ENCODE data around the gene LYVE1.
"Not testable (repeated sequence)": the region's sequence is repeated elsewhere in the genome, so short reads cannot be mapped to it uniquely, and the experiment has no call there.

LYVE1 gene, protein sequence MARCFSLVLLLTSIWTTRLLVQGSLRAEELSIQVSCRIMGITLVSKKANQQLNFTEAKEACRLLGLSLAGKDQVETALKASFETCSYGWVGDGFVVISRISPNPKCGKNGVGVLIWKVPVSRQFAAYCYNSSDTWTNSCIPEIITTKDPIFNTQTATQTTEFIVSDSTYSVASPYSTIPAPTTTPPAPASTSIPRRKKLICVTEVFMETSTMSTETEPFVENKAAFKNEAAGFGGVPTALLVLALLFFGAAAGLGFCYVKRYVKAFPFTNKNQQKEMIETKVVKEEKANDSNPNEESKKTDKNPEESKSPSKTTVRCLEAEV

DNA sequence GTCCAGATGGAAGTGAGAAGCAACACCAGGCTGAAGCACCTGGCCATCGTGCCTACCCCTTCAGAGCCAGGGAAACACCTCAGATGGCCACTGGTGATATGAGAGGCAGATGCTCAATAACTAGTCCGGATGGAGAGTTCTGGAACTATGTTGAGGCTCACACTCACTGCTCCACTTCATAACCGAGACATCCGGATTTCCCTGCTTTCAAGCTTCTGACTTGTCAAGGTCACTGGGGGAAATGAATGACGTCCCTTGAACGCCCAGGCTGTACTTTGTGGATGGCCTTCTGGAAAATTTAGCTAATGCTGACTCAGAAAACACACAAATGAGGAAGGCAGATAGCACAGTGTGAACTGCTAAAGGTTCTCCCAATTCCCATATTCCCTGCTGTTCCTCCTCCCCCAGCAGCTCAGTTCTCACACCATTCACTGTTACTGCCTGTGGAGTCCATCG is at the start of gene LYVE1:
Gene LYVE1 (minus strand): TSS at position 180 of the 456 bp plus-strand sequence. CDS start 133 bp downstream, at position 47.
- DNase-seq (ENCODE audit: low spot score) (no peak), FAIRE-seq (no peak)

DNA sequence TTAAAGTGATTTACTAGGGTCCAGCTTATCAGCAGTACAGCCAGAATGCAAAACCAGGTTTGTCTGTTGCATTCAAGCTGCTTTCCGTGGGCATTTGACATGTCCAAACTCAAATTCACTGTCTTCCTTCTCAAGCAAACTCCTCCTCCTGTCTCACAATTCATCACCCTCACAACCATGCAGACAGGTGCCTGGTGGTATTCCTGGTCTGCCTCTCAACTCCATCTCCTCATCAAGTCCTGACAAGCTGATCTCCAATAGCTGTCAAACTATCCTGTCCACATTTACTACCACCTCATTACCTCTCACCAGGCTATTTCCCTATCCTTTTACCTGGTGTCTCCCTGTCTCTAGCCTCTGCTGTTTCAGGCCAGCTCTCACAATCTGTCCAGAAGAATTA is 49.1 kb upstream of the LYVE1 start:
- no peak for FAIRE-seq
- no peak for DNase-seq (ENCODE audit: low spot score)

DNA sequence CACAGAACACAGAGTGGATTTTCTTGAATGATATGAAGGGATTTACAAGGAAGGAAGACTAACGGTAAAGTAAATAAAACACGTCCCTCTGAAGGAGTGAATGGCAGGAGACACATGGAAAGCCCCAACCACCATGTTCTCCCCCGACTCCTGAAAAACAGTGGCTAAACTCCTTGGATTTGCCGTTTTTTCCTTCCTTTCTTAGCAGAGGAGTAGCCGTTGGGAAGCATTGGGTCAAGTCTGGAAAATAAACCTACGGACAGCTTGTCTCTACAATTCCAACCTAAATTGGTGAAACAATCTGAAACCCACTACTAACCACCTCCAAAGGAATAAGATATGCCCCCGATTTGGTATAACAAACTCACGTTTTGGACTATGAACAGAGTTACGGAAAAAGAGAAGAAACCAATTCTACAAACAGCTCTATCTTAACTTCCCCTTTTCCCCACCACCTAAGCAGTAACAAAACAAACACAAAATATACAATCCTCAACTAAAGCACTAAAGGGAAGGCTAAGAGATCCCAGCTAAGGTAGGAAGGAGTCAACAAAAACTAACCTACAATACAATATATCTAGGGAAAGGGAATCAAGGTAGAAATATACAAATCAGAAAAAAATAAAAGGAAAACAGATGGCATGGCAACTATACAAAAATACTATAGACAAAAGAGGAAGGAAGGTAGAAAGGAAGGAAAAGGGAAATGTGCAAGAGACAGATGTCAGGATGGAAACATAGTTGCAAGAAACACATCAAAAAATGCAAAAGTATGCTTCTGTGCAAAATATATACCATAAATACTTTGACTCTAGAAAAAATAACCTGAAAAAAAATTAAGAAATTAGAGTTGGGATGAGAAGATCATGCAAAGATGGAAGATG is 43.8 kb upstream of the LYVE1 start:
- no peak for FAIRE-seq

DNA sequence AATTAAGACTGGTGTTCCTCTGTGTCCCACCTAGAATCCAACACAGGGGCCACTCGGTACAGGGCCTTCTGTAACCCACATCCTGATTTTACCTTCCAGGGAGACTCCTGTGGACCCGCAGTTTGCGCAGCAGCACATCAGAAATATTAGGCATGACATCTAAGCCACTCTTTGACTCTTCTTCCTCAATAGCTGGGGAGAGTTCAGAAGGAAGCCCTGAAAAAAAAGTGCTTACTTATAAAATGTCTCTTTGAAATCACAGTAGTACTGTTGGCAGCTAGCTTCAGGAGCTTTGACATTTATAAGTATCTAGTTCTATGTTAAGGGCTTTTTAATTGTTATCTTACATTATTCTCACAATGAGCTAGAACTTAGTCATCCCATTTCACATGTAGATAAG is 41.2 kb upstream of the LYVE1 start:
- FAIRE-seq: no peak

More for the DNA sequence above, 43.8 kb upstream of the LYVE1 start:
- DNase-seq (ENCODE audit: low spot score): no peak

DNA sequence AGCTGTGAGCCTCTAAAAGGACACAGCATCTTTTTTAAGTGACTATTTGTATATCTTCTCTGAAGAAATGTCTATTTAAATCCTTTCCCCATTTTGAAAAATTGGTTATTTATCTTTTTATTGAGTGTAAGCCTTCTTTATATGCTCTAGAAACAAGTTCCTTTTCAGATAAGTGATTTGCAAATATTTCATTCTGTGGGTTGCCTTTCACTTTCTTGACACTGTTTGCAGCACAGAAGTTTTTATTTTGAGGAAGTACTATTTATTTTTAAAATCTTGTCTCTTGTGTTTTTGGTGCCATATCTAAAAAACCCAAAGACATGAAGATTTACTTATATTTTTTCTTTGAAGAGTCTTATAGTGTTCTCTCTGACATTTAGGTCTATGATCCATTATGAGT is 40.1 kb upstream of the LYVE1 start:
- no peak for DNase-seq (ENCODE audit: low spot score)
- no peak for FAIRE-seq

More for the DNA sequence above, 41.2 kb upstream of the LYVE1 start:
- DNase-seq (ENCODE audit: low spot score): no peak

DNA sequence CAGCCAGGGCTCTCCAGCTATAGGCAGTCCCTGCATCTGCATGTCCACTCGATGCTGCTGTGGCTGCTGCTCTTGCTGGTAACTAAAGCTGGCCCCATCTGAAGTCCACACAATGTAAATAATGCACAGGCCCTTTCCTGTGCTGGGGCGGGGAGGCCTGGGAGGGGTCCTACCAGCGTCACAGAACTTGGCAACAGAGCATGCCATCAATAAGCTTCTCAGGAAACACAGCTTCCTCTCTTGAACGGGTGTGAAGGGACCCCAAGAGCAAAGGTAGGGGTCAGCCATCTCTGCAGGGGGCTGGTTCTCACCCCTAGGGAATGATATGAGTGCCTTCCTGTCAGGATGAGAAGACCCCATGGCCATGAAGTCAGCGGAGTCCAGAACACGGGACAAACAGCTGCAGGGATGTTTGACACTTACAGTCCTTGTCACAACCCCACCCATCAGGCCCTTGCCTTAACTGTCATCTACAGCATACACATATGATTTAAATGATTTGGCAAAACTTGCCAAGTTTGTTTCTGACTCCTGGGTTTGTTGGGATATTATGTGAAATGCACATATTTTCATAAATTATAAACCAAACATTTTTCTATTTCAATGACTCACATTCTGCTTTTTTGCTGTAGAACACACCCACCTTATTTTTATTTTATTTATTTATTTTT is 39.1 kb upstream of the LYVE1 start:
- no peak for FAIRE-seq
- DNase-seq (ENCODE audit: low spot score): no peak

DNA sequence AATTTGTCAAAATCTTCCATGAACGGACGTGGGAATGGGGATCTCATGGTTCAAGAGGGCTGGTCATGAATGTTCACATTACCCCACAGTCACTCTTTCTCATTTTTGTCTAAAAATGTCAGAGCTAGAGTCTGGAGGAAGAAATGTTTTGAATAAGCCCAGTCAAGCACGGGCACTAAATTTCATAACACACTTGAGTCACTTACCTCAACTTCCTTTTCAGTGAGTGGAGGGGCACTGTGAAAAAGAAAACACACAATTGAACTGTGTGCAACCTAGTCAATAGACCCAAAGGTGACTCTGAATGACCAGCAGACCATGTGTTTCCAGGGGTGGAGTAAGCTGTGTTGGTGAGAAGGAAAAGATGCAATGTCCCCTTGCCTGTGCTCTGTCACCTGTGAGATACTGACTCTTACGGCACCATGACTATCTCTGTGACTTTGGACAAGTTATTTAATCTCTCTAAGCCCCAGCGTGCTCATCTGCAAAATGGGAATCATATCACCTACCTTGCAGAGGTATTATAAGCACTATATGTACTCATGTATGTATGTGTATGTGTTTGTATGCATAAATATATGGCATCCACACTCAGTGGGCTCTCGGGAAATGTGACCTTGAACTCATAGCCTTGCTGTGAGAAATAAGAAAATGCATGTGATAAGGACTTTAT is 38.2 kb upstream of the LYVE1 start:
- DNase-seq (ENCODE audit: low spot score) (no peak), FAIRE-seq (no peak)

DNA sequence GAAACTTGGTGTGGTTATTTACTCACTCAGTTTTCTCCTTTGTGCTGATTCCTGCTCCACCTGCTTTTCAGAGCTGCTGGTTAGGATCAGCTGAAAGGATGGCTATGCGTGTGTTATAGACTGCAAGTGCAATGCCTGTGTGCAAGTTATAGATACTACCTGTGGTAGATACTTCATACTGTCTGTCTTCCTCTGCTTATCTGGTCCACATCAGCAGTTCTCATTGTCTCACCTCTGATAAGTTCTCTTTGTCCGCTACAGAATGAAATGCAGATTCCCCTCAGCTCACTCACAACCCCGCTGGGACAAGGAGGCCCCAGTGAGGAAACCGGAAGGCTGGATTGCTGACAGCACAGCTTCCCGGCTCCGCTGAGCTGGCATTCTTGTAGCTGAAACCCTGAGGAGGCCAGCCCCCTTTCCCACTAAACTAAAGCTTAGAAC is 37.5 kb upstream of the LYVE1 start:
- no peak for FAIRE-seq
- no peak for DNase-seq (ENCODE audit: low spot score)

DNA sequence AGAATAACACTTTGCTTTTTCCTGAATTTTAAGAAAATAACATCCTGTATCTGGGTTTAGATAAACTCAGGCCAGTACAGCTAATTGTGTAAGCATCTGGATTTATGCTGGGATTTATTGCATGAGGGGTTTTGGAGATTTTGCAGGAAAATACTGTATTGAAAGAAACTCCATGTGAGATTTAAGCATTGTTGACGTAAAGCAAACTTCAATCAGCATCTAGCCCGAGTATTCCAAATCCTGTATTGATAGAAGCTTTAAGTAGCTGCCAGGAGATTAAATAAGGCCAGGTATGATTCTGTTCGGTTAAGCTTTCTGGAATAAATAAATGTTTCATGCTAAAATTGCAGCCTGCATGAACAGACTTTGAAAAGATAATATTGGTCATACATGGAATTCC is 36.3 kb upstream of the LYVE1 start:
- FAIRE-seq: no peak
- DNase-seq (ENCODE audit: low spot score): no peak

DNA sequence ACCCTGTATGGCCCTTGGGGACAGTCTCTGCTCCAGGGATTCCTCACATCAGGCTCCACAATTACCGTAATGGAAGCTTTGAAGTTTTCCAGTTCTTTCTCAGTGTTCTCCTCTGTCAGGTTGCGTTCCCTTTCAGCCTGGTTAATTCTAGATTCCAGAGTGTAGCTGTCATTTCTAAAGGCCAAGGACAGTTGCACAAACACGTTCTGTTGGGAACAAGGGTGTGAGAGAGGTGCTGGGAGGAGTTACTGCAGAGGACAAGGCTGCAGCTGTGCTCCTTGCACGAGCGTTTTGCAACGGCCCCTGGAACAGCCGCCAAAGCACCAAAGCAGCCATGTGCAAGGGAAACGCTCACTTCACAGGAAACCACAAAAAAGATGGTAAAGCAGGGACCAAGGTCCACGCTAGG is 35.9 kb upstream of the LYVE1 start:
- DNase-seq (ENCODE audit: low spot score) (no peak), FAIRE-seq (no peak)

DNA sequence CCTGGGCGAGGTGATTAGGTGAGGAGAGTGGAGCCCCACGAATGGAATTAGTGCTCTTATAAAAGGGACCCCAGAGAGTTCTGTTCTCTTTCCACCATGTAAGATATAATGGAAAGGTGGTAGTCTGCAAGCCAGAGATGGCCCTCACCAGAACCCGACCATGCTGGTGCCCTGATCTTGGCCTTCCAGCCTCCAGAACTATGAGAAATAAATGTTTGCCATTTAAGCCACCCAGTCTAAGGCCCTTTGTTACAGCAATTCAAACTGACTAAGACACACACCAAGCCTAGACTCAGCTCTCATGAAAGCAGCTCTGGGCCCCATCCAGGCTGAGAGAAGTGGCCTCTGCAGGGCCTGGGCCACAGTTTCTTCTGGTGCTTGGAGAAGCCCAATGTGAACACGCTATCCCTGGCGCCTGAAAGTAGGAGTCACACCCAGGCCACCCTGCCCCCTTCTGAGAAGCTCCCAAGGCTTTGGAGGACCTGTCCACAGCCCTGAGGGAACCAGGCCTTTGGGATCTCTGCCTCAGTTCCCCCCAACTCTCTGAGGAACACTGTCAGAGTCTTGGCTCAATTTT is 35.3 kb upstream of the LYVE1 start:
- DNase-seq (ENCODE audit: low spot score) (no peak), FAIRE-seq (no peak)

DNA sequence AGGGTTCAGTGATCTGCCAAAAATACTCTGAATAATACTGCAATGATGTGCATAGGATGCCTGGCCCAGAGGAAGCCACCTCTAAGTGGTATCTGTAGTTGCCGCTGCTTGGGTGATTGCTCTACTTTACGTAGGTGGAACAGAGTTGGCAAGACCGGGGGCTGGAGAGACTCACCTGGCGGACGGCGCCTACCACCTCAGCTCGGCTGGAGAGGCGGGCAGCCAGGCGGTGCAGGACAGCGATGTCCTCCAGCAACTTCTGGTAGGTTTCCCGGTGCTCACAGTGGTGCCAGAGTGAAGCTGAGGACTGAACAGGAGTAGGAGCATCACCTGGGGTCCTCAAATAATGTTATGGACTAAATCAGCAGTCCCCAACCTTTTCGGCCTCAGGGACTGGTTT is 34.5 kb upstream of the LYVE1 start:
- DNase-seq (ENCODE audit: low spot score): no peak
- FAIRE-seq: no peak

DNA sequence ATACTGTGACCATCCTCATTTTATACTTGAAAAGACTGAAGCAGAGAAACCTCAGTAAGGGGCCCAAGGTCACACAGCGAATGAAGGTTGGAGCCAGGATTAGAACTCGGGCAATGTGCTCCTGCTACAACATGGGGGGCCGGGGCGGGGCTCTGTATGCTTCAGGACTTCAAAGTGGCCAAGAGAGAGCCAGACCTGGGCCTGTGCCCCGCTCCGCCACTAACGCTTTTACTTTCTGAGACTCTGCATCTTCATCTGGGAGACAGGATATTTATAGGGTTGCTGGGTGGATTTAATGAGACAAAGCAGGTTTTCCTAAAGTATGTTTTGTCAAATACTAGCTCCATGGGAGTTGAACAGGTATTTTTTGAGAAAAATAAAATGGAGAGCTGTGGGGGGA is 33.9 kb upstream of the LYVE1 start:
- DNase-seq (ENCODE audit: low spot score) (no peak), FAIRE-seq (no peak)

DNA sequence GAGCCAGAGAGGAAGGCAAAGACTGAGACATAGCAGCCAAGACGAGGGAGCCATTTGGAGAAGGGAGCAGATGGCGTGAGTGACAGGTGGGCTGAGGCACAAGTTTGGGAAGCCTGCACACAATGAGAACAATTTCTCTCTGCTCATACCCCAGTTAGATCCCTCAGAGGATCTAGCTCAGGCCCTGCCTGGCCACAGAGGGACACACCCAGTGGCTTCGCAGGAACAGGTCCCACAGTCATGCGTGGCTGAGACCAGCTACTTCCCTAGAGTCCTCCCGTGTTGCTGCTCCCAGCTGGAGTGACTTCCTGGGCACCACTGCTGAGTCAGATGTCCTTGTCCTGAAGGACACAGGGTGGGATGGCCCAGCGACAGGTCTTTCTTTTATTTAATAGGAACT is 33.4 kb upstream of the LYVE1 start:
- FAIRE-seq (no peak), DNase-seq (ENCODE audit: low spot score) (no peak)

DNA sequence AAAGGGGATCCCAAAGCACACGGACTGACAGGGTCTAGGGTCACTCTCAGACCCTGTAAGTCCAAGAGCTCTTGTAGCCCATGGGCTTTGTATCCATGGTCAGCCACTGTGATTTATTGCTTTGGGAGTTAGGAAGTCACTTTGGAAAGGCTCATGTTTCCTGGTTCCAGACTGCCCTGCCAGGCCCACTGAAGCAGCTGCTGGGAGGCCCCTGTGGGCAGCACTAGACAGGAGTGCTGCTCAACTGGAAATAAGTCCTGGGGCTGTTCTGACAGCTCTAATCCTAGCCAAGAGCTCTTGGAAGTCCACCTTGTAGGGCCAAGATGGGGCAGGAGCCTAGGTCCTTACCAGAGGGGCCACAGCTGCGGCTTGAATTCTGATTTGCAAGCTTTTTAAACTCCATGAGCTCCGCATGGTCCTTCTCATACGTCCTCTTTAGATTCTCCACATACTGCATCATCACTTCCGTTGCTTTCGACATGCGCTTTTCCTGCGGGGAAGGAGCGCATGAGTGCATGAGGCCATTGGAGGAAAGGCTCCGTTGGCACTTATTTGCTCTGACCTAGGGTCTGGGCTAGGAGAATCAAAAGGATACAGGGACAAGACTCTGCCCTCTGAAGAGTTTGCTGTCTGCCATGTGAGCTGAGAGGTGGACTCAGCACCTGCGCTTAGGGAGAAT is 32.2 kb upstream of the LYVE1 start:
- DNase-seq (ENCODE audit: low spot score) (no peak), FAIRE-seq (no peak)

DNA sequence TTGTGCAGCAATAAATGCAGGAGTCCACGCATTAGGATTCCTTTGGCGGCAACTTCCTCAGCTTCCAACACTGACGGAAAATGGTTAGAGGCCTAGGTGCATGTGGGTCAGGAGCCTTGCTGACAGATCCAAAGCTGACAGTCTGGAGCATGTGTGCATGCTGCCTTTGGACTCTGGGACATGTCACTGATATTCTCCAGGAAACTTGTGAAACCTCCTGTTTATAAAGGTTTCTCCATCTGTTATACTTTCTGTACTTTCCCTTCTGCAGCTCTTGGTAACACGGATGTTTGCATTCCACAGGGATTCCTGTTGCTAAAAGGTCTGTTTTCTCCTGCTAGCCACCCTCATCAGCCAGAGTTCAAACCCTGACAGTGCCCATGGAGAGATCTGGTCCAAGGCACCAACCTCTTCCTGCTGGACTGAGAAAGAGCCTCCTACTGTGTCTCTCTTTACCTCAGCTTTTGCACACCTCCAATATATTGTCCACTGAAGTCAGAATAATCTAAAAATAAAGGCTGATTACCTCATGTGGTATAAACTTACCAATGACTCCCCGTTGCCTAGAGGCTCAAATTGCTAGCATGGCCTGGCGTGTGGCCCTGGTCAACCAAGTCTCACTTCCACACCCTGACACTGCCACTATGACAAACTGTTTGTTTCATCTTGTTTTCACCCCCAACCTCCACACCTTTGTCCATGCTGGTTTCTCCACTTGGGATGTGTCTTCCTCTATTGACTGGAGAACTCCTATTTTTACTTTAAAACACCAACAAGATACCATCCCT is 31.1 kb upstream of the LYVE1 start:
- FAIRE-seq (no peak), DNase-seq (ENCODE audit: low spot score) (no peak)

DNA sequence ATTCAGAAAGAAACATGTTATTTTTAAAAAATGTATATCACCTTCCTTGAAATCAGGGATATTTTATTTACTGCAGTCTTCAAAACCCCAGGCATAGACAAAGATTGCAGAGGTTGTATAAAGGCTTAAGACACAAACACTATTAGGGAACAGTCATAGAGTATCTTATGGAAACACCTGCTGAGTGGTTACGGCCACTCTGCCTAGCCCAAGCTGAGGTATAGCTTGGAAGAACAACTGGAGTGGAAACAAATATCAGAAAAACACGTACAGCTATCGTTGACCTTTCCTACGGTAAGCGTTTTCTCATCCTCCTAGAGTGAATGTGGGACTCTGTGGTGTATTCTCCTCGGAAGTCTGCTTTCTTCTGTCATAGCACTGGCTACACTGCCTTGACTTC is 30.4 kb upstream of the LYVE1 start:
- DNase-seq (ENCODE audit: low spot score) (no peak), FAIRE-seq (no peak)

DNA sequence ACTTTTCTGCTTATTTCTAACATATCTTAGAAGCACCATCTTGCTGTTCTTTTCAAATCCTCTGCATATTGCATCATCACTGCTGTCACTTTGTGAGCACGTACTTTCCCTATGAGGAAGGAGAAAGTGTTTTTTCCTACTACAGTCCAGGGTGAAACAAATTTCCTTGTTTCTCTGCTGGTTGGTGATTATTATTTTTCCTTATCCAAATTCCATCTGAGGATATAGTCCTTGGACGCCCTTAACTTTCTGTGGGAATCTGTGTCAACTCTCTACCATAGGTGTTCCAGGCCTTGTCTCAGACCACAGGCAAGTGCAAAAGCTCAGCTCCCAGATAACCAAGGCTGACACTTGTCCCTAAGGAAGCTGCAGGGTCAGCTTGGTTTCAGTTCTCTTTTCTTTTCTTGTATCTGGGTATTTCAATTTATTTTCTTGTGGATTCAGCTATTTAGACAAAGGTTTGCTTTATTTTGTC is 29.4 kb upstream of the LYVE1 start:
- FAIRE-seq (no peak), DNase-seq (ENCODE audit: low spot score) (no peak)

DNA sequence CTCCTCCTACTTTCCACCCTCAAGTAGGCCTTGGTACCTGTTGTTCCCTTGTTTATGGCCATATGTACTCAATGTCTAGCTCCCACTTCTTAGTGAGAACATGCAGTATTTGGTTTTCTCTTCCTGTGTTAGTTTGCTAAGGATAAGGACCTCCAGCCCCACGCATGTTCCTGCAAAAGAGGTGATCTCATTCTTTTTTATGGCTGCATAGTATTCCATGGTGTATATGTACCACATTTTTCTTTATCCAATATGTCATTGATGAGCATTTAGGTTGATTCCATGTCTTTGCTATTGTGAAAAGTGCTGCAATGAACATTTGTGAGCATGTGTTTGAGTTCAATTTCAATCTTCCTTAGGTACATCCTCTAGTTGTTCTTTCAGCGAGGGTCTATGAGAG is 27.4 kb upstream of the LYVE1 start:
- DNase-seq (ENCODE audit: low spot score); FAIRE-seq: not testable (repeated sequence)
